Retina (tissue), 1 donor: Measurements from ENCODE around the gene WNK2.

Experiments
- DNase-seq: peaks from one replicate; pipeline ENCODE4 v3.0.0-alpha.2; 2016

WNK2 gene

DNA sequence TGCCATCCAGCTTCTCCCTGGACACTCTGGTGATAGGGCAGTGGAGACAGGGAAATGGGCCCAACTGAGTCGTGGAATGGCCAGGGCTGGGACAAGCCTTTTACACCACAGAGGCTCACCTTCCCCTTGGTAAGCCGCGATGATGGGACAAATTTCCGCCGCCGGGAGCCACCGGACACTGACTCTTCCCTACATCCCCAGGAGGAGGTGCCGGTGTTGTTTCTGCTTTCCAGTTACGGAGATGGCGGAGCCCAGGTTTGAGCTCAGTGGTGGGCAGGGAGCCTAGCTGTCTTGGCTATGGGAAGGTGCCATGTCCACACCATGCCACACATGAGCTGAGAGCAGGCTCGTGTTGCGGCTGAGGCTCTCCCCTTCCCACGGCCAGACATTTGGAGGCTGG is 19.9 kb upstream of the WNK2 start:
- DNase-seq = no peak

DNA sequence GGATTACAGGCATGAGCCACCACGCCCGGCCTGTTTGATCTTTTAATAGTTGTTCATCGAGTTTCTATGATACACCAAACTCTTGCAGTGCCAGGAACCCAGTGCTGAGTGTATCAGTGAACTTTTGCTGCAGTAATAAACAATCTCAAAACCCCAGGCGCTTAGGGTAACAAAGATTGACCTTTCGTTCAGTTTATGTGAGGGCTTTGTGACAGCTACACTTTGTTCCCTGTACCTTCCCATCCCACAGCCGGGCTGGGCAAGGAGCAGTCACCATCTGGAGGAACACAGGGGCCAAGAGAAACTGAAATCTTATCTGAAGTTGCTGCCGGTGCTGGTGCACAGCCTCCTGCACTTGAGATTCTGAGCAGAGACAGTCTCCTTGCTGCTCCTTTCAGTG is 17.2 kb upstream of the WNK2 start:
- no peak for DNase-seq

DNA sequence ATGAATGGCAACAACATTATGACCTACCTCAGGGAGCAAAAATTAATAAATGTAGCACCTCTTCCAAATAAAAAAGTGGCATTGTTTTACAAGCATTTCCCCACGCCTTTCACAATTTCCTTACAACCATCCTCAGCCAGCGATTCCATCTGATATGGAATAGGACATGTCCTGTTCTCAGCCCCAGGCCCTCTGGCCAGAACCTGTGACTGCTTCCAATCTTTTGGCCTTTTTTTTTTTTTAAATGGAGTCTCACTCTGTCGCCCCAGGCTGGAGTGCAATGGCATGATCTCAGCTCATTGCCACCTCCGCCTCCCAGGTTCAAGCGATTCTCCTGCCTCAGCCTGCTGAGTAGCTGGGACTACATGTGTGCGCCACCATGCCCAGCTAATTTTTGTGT is 16.8 kb upstream of the WNK2 start:
- DNase-seq = no peak

DNA sequence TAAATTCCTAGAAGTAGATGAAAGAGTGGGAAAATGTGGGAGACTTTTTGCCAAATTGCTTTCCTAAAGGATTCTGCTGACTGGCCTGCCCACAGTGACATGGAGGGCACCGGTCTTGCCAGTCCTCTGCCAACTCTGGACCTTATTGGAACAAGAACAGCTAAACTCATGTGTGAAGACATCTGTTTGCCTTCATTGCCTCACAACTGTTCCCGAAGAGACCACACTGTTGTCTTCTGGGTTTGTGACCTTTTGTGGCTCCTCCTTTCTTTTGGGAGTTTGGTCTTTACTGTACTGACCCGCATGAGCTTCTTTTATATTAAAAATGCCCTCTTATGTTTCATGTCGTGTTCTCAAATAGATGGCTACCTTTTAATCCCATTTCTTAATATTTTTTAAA is 16.1 kb upstream of the WNK2 start:
- DNase-seq = no peak

DNA sequence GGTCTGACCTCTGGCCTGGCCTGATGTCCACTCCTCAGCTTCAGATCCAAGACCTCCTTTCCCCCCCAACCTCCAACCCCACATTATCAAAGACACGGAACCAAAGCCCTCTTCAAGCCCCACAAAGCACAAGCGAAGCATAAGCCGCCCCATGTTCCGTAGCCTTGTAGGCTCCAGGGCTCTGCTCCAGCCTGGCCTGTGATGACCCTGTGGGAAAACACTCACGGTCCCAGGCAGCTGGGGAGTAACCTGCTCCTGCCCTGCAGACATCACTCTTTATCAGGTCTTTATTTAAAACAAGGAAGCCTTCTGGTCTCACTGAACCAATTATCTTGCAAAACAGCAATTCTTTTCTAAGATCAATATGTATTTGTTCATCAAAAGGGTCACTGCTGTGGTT is 15.4 kb upstream of the WNK2 start:
- no peak for DNase-seq

DNA sequence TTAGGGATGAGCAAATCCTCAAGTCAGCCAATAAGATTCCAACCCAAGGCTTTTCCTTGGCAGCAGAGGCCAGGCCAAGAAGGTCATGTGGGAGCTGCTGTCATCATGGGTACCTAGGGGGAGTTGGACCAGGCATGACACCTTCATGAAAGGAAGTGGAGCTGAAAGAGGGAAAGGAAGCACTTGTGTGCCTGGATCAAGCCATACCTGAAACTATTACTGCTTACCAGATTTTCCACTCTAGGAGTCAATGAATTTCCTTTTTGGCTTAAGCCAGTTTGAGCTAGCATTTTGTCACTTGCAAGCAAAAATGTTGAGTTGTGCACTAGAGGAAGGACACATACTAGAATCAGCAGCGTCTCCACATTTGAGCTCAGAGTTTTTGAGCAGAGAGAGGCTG is 14.5 kb upstream of the WNK2 start:
- DNase-seq = no peak

DNA sequence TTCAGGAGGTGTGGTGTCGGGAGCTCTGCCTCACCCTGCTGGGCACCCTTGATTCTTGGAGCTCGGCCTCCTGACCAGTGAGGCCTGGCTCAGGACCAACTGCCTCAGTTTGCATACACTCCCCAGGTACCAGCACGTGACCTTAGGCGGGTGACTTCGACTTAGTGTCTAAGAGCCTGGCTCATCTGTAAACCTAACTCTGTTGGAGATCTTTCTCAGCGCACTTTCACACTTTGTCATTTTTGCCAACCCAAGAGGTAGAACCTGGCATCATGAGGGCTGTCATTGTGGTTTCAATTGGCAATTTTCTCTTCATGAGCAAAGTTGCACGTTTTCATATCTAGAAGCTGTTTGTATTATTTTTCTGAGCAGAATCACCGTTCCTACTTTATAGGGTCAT is 13.4 kb upstream of the WNK2 start:
- no peak for DNase-seq

DNA sequence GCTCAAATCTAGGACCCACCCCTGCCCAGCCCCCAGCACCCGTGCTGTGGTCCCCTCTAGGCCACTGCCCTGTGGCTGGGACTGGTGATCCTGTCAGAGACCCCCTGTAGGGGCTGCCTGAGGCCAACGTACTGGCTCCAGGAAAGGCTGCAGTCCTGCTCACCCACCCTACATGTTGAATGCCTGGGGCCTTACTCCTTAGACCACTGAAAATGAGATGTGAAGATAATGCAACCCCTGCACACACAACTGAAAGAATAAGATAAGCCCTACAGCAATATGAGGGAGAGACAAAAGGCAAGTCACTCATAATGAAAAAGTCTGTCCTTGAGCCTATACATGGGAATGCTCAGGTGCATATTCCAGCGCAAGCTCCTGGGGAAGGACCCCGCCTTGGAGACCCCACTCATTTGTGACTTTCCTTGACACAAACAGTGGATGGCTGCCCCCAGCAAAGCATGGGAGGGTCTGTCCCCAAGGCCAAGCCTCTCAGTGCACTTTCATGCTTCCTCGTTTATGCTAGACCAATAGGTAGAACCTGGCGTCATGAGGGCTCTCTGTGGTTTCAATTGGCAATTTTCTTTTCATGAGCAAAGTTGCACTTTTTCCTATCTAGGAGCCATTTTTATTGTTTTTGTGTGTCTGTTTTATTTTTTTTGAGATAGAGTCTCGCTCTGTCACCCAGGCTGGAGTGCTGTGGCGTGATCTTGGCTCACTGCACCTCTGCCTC is 12.5 kb upstream of the WNK2 start:
- no peak for DNase-seq

DNA sequence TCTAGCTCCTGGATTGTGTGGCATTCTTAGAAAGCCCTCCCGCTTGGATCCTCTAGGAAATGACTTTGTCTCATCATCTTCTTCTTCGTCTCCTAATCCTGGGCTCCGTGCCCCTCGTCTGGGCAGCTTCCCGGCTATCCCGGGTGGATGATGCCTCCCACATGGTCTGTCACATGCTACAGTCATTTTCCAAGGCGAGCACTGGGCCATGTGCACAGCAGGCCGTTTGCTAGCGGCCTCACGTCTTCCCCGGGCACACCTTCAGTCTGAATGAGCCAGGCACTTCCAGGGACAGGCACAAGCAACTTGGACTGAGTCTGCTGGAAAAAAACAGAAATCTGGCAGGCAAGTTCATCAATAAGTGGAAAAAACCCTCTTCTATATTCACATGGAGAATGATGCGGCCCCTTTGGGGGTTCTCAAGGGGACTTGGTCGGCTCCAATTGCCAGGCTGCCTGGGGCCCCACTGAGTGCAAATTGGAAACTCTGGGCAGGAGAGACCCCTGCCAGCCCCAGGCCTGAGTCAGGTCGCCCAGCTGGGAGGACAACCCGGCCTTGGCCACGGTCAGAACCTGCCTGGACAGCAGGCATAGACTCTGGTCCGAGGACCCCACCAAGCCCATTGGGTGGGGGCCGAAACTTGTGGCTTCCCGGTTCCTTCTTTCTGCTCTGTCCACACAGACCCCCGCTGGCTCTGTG is 11.1 kb upstream of the WNK2 start:
- DNase-seq = no peak

DNA sequence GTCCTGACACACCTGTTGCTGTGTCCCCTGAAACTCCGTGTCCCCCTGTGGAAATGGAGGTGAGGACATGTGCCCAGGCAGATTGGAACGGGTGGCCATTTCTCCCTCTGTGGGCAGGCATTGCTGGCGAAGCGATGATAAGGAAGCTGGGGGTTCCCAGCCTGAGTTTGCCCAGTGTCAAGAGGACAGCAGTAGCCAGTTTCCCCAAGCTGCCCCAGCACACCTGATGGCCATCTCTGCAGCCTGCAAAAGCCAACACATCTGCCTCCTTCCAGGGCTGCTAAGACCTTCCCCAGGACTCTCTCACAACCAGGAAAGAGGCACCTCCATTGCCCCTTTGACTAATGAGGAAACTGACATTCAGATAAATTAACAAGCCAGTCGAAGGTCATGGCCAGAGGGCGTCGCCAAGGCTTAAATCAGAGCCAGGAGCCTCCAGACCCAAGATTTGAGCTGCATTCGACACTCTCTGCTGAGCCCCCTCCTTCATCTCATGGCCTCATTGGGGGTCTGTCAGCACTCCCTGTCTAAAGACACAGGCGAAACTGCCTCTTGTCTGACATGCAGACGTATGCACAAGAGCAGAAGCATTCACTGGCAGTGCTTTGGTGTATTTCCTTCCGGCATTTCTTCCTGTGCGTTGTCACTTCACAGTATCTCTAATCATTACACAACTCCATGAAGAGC is 10.4 kb upstream of the WNK2 start:
- DNase-seq = no peak

DNA sequence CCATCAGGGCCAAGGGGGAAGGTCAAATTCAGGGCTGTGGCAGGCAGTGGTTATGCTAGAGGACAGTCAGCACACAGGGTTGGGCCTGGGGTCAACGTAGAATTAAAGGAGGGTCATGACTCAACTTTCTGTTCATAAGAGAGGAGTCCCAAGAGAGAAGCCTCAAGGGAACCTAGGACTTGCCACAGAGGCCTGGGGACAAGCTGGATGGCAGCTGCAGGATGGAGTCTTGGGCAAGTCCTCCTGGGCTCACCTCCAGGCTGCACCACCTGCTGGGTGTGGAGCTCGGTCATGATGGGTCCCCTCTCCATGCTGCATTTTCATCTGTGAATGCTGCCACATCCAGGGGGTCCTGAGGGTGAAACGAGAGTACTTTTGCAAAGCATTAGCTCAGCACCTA is 9.0 kb upstream of the WNK2 start:
- DNase-seq = no peak

DNA sequence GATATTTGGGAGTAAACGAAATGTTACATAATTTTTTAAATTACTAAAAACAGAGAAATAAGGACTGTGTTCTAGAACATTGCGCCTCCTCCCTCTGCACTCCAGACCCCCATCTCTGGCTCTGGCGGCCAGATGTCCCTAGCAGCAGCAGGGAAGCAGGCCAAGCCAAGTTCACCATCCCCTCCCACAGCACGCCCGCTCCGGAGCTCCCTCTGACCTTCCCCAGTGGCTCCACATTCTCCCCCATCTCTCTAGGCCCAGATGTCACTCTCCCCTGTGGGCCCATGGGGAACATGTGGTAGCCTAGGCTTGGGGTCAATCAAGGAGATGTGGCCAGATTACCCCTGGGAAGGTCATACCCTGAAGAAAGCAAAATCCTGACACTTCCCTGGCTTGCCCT is 6.3 kb upstream of the WNK2 start:
- DNase-seq = no peak

DNA sequence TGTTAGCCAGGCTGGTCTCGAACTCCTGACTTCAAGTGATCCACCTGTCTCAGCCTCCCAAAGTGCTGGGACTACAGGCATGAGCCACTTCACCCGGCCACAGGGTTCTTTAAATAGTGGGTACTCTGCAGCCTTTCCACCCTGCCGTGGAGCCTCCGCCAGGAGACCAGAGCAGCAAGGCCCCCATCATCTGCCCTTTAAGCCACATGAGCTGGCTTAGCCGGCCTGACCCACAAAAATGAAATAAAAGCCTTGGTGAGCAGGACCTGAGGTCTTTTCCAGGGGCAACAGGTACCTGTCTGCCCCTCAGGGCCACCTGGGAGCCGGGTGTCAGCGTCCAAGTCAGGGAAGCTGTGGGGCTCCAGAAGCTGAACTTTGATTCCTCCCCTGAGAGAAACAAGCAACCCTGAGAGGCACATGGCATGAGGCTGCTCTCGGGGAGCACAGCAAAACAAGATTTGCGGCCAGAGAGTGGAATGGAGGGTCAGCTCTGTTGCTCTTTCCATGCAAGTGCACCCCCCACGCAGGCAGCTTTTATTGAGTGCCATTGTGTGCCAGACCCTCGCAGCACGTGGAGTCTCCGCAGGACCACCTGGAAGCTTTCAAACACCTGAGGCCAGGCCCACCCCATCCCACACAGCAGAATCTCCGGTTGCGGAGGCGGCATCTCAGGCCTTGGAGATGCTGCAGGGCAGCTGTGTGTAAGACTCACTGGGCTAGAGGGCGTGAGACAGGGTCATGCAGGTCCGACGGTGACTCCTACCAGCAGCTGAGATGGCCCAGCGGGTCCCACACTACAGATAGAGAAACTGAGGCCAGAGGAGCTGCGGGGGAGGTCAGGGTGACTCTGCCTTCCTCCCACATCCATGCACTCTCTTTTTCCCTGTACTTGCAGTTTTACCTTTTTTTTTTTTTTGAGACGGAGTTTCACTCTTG is 4.8 kb upstream of the WNK2 start:
- no peak for DNase-seq

DNA sequence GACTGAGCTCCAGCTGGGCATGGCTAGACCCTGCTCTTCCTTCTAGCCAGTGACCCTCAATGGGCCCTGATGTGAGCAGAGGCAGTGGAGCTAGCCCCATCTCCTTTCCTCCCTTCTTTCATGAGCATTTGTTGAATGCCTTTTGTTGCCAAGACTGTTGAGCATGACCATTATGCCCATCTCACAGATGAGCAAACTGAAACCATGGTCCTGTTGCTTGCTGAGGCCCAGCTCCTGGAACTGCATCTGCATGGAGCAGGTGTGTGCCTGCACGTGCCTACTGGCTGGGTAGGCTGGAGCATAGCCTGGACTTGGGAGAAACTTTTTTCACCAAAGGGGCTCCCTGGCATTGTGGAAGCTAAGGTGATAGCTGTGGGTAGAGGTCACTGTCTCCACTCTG is 3.0 kb upstream of the WNK2 start:
- no peak for DNase-seq

DNA sequence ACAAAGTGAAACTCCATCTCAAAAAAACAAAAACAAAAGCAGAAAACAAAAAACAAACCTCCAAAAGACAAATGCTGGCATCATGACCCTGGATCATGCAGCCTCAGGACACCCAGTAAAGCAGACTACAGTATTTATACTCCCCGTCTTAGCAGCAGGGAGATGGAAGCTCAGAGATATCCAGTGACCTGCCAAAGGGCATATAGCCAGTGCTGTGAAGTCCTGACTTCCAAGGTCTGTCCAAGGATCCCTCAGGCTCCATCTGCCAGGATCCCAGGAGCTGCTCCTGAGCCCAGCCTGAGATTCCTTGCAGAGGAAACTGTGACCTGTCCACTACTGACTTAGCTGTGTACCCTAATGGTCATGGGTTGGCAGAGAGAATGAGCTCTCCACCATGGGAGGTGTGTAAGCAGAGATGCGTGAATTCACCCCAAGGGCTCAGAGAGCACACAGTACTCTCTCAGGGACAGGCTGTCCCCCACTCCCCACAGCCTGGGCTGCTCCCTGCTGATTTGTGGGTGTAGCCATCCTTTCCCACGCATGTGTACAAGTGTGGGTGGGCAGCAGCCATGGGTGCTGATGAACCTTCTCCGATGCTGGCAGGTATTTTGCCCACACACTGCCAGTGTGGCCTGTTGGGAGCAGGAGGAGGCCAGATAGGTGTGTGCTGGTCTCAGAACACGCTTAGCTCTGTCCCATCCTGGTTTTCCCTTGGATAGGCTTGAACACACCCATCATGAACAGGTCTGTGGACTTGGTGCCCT is 2.1 kb upstream of the WNK2 start:
- no peak for DNase-seq

DNA sequence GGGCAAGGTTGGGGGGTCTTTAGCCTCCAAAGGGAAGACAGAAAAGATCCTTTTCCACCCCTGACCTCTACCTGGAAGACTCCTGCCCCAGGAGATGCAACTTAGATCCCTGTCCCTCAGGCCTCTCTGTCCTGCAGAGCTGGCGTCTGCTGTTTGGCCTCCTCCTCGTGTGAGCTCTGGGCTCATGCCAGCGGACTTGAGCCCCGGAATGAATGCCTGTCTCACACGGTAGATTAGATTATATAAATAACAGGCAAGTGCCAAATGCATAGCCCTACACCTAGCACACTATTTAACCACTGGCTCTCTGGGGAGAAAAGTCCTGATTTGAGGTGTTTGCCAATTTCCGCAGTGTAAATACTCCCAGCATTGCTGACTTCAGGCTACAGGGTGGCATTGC is 1.4 kb upstream of the WNK2 start:
- no peak for DNase-seq

DNA sequence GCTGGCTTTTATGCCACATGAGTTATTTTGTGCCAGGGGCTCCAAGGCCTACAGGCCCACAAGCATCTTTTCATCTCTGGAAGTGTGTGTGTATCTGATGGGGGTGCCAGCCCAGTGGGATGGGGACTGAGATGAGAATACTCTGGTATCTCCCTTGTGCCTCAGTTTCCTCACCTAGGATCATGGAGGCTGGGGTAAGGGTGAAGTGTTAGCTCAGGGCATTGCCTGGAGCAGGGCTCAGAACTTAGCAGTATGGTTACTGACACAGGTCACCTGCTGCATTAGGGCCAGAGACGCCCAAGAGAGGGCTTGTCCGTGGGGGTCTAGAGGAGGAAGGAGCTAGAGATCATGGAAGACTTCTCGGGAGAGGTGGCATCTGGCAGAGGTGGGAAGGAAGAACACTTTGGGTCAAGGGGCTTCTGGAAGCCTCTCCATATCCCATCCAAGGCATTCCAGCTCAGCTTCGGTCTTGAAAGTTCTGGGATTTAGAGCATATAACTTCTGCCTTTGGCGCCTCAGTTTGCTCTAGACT is 742 bp upstream of the WNK2 start:
- DNase-seq = no peak

DNA sequence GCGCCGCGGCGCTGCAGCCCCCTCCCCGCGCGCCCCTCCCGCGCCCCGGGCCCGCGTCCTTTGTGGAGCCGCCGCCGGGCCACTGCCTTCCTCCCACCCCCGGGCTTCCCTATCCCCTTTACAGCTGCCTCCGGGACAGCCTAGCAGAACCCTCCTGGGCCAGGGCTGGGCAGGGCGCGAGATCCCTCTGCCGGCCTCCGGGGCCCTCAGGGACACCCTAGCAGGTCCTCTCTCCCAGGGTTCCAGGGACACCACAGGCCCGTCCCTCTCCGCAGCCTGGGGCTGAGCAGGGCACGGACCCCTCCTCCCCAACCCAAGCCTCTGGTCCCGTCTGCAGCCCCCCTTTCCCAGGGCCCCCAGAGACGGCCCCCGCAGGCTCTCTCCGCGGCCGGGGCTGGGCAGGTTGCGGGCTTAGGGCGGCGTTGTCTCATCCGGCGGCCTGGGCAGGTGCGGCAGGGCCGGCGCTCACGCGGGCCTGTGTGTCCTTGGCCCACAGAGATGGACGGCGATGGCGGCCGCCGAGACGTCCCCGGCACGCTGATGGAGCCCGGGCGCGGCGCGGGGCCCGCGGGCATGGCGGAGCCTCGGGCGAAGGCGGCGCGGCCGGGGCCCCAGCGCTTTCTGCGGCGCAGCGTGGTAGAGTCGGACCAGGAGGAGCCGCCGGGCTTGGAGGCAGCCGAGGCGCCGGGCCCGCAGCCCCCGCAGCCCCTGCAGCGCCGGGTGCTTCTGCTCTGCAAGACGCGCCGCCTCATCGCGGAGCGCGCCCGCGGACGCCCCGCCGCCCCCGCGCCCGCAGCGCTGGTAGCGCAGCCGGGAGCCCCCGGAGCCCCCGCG is 710 bp downstream of the WNK2 start:
- peak; percentile 78 for DNase-seq

DNA sequence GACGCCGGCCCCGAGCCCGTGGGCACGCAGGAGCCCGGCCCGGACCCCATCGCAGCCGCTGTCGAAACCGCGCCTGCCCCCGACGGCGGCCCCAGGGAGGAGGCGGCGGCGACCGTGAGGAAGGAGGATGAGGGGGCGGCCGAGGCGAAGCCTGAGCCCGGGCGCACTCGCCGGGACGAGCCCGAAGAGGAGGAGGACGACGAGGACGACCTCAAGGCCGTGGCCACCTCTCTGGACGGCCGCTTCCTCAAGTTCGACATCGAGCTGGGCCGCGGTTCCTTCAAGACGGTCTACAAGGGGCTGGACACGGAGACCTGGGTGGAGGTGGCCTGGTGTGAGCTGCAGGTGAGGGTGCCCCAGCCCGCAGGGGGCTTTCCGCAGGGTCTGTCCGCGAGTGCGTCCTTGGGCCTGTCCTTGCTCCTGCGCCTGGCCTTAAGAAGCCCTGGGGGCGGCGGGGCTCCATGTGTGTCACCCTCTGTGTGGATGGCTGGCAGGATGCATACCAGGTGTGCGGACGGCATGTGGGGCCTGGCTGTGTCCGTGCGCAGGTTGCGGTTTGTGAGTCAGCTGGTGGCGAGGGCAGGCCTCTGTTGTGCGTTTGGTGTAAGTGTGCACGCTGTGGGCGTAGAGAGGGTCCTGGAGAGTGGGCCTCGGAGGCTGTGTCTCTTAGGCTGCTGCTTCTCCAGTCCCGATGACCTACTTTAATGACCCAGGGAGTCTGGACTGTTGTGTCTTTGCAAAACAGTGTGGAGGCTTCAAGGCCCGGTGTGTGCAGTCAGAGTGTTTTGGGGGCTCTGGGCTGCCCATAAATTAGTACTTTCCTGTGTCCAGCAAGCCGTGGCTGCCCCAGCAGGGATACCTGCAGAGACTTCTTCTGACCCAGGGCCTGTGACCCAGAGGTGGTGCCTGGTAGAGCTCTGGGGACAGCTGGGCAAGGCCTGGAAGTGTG is 1.6 kb downstream of the WNK2 start:
- DNase-seq = peak; percentile 84
